Ovary (tissue), 3 donors: ENCODE results near the gene WWTR1.

Experiments used
- EP300 ChIP-seq: sonication (generic); formaldehyde crosslinking; IDR thresholded peaks from one replicate; pipeline ENCODE4 v1.6.1; 2017; ENCODE audit warnings: antibody characterized with exemption
- POLR2A ChIP-seq: fragments of 450-650 bp; IDR thresholded peaks from one replicate; pipeline ENCODE4 v1.6.1; 2017; ENCODE audit warnings: antibody characterized with exemption, mild to moderate bottlenecking, moderate library complexity
- TF ChIP-seq, protein P1 (sequence below), 3 donors: fragments of 450-650 bp in 2 of 3; fragments of 200-600 bp in 1 of 3; IDR thresholded peaks; one replicate each; pipeline versions ENCODE4 v1.5.1 to v1.8.0; 2016 to 2022; ENCODE audit warnings: antibody characterized with exemption in 3 of 3, mild to moderate bottlenecking in 1 of 3
- donor health status: DM: no; HTN: no; CAD: no.

- TF ChIP-seq EP300 (no peak), POLR2A (no peak)
- TF ChIP-seq, protein P1, sequence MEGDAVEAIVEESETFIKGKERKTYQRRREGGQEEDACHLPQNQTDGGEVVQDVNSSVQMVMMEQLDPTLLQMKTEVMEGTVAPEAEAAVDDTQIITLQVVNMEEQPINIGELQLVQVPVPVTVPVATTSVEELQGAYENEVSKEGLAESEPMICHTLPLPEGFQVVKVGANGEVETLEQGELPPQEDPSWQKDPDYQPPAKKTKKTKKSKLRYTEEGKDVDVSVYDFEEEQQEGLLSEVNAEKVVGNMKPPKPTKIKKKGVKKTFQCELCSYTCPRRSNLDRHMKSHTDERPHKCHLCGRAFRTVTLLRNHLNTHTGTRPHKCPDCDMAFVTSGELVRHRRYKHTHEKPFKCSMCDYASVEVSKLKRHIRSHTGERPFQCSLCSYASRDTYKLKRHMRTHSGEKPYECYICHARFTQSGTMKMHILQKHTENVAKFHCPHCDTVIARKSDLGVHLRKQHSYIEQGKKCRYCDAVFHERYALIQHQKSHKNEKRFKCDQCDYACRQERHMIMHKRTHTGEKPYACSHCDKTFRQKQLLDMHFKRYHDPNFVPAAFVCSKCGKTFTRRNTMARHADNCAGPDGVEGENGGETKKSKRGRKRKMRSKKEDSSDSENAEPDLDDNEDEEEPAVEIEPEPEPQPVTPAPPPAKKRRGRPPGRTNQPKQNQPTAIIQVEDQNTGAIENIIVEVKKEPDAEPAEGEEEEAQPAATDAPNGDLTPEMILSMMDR (IDR thresholded peaks at IDR 0.05), result no peak
These were observed 13.1 kb upstream of the WWTR1 start for GRCh38 chr3:149670742-149671492.
